AG04449 (cell line): ENCODE results near the gene TTC33.

Experiments
- CTCF ChIA-PET: fragments of 350-600 bp; formaldehyde crosslinking; extraction: SDS; loops from one replicate; lab custom pipeline; 2021; ENCODE audit warnings: antibody characterized with exemption; lab: Yijun Ruan, JAX
- POLR2A ChIA-PET: fragments of 400-600, 350-600 bp; formaldehyde crosslinking; extraction: SDS; loops from one replicate; lab custom pipeline; 2020; ENCODE audit warnings: antibody characterized with exemption, inconsistent platforms; lab: Yijun Ruan, JAX
- DNase-seq: peaks from one replicate; pipeline ENCODE4 v3.0.0-alpha.2; 2010; ENCODE audit warnings: low read depth, low spot score
- H3K4me3 ChIP-seq: 2 replicates; pipeline ENCODE4 v1.5.1; 2011; ENCODE audit warnings: low read depth, mild to moderate bottlenecking, control low read depth, low read length
- TF ChIP-seq, protein P1 (sequence below): IDR thresholded peaks from one replicate; pipeline ENCODE4 v1.5.1; 2011; ENCODE audit warnings: mild to moderate bottlenecking, moderate library complexity, low read length, control low read depth, inconsistent platforms; ENCODE audit not compliant: insufficient read depth; ENCODE audit errors: missing control alignments

Gene TTC33

GRCh38 chr5:40779561-40779960 is 23.8 kb upstream of the TTC33 start:
- ChIA-PET POLR2A (no interaction called here), CTCF (no interaction called here)
- TF ChIP-seq, protein P1, sequence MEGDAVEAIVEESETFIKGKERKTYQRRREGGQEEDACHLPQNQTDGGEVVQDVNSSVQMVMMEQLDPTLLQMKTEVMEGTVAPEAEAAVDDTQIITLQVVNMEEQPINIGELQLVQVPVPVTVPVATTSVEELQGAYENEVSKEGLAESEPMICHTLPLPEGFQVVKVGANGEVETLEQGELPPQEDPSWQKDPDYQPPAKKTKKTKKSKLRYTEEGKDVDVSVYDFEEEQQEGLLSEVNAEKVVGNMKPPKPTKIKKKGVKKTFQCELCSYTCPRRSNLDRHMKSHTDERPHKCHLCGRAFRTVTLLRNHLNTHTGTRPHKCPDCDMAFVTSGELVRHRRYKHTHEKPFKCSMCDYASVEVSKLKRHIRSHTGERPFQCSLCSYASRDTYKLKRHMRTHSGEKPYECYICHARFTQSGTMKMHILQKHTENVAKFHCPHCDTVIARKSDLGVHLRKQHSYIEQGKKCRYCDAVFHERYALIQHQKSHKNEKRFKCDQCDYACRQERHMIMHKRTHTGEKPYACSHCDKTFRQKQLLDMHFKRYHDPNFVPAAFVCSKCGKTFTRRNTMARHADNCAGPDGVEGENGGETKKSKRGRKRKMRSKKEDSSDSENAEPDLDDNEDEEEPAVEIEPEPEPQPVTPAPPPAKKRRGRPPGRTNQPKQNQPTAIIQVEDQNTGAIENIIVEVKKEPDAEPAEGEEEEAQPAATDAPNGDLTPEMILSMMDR, result no peak
- no peak overlapping the region for H3K4me3 ChIP-seq
- no peak for DNase-seq

- ChIA-PET POLR2A (no interaction called here), CTCF (interaction anchor here (0.7 to 1.5 kb wide), 4 partner anchors 8 to 21 kb away, joined by 3 to 5 read pairs (median 3); no protein-coding TSS in a partner anchor)
- DNase-seq, result no peak
- H3K4me3 ChIP-seq, result no peak overlapping the region
- TF ChIP-seq, protein P1, result no peak
Observed at GRCh38 chr5:40778133-40778532, 22.4 kb upstream of the TTC33 start.

- CTCF ChIA-PET, result no interaction called here
- H3K4me3 ChIP-seq, result no peak overlapping the region
- no peak for DNase-seq
- TF ChIP-seq, protein P1, result no peak
- POLR2A ChIA-PET, result no interaction called here
Observed at GRCh38 chr5:40776658-40776977, 20.9 kb upstream of the TTC33 start.

- no peak overlapping the region for H3K4me3 ChIP-seq
- ChIA-PET CTCF (interaction anchor here (1.4 kb wide), 1 partner anchor 18 kb away, joined by 3 read pairs; no protein-coding TSS in a partner anchor), POLR2A (no interaction called here)
- no peak for DNase-seq
- TF ChIP-seq, protein P1, result no peak
Observed at GRCh38 chr5:40775846-40776657, 20.3 kb upstream of the TTC33 start.

DNA sequence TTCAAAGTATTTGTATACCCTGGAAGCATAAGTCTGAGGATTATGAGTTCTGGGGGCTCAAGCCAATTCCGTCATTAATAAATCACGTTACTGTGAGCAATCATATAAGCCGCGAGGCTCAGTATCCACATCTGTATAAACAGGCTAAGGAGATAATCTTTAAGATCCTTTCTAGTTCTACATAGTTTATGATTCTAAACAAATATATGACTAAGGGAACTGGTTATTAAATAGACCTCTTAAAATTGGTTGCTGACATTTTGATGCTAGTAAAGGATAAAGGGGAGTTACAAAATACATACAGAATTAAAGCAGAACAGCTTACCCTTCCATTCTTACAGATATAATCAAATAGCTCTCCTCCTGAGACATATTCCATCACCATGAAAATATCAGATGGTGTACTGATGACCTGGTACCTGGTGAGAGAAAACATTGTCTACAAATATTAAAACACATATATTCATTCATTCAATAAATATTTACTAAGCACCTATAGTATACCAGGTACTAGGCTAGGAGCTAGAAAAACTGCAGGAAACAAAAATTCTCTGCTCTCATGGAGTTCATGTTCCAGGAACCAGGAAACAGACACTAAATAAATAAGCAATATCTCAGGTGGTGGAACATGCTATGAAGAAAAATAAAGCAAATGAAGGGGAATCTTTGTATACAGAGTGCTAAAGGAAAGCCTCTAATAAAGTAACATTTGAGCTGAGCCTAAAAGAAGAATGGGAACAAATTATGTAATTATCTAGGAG is 19.5 kb upstream of the TTC33 start:
- TF ChIP-seq, protein P1, result no peak
- POLR2A ChIA-PET, result no interaction called here
- no peak overlapping the region for H3K4me3 ChIP-seq
- no peak for DNase-seq
- CTCF ChIA-PET, result interaction anchor here (1.4 kb wide), 1 partner anchor 19 kb away, joined by 3 read pairs; no protein-coding TSS in a partner anchor

DNA sequence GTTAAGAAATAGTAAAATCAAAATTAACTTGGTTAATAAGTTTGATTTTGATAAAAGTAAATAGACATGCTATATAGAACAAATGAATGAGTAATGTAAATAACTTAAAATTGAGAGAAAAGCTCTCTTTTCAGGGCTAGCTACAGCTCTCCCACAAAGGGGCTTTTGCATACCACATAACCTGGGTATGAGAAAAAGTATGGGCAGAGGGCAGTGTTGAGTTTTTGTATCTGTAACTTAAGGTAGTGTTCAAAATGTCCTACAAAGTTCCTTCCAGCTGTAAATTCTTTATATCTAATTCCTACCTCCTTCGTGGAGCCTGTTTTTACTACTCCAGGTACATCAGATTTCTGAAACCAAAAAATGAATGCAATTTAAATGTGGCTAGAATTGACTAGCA is 18.9 kb upstream of the TTC33 start:
- DNase-seq, result no peak
- TF ChIP-seq, protein P1, result no peak
- H3K4me3 ChIP-seq, result no peak overlapping the region
- POLR2A ChIA-PET, result no interaction called here
- CTCF ChIA-PET, result interaction anchor here (1.4 kb wide), 1 partner anchor 20 kb away, joined by 3 read pairs; no protein-coding TSS in a partner anchor
